ENCODE measurements around the gene SLC2A3. TPM values are rescaled to one million over a fixed set of nuclear protein-coding genes. Genes with fewer than 3 reads are reported as not detected.

SLC2A3 gene
- total and polyA plus RNA-seq, 9 of the 15 experiments (the other 6 are each of a cell fraction or from before 2014, with no cell fraction given), result 67.3 to 491 (median 104) TPM

- in situ Hi-C loops (cut with MboI), result no loop called here
- H3K27me3 ChIP-seq (ENCODE audit: control insufficient read depth in 2 of 2, insufficient read depth in 2 of 2, low read length in 2 of 2), result no peaks in the 10 kb centered on the region
- no TSS peak for BruUV-seq (replicated peaks)
- no peaks in the 10 kb centered on the region for H3K9me1 ChIP-seq (ENCODE audit: control insufficient read depth, insufficient read depth, low read length)
- TF ChIP-seq ZNF764 (CRISPR knock-in tag; IDR thresholded peaks at IDR 0.05; ENCODE audit: low read depth), result no peak
- TF ChIP-seq ELK3 (CRISPR knock-in tag; IDR thresholded peaks at IDR 0.05), result no peak
- TF ChIP-seq, protein P1, sequence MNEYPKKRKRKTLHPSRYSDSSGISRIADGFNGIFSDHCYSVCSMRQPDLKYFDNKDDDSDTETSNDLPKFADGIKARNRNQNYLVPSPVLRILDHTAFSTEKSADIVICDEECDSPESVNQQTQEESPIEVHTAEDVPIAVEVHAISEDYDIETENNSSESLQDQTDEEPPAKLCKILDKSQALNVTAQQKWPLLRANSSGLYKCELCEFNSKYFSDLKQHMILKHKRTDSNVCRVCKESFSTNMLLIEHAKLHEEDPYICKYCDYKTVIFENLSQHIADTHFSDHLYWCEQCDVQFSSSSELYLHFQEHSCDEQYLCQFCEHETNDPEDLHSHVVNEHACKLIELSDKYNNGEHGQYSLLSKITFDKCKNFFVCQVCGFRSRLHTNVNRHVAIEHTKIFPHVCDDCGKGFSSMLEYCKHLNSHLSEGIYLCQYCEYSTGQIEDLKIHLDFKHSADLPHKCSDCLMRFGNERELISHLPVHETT (CRISPR knock-in tag; conservative IDR thresholded peaks at IDR 0.05 in 1 of 2, IDR thresholded peaks at IDR 0.05 in 1 of 2), result no peak
- TF ChIP-seq, protein P2, sequence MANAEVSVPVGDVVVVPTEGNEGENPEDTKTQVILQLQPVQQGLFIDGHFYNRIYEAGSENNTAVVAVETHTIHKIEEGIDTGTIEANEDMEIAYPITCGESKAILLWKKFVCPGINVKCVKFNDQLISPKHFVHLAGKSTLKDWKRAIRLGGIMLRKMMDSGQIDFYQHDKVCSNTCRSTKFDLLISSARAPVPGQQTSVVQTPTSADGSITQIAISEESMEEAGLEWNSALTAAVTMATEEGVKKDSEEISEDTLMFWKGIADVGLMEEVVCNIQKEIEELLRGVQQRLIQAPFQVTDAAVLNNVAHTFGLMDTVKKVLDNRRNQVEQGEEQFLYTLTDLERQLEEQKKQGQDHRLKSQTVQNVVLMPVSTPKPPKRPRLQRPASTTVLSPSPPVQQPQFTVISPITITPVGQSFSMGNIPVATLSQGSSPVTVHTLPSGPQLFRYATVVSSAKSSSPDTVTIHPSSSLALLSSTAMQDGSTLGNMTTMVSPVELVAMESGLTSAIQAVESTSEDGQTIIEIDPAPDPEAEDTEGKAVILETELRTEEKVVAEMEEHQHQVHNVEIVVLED (CRISPR knock-in tag; IDR thresholded peaks at IDR 0.05), result no peak
- TF ChIP-seq ETV6 (IDR thresholded peaks at IDR 0.05; ENCODE audit: borderline replicate concordance in 1 of 2, low read depth in 2 of 2, low read length in 1 of 2), result no peak
- TF ChIP-seq ETV6 (CRISPR knock-in tag; IDR thresholded peaks at IDR 0.05; ENCODE audit: borderline replicate concordance), result no peak
- no peak for TF ChIP-seq HDAC8 (tag; IDR thresholded peaks at IDR 0.05)
- TF ChIP-seq, protein P3, sequence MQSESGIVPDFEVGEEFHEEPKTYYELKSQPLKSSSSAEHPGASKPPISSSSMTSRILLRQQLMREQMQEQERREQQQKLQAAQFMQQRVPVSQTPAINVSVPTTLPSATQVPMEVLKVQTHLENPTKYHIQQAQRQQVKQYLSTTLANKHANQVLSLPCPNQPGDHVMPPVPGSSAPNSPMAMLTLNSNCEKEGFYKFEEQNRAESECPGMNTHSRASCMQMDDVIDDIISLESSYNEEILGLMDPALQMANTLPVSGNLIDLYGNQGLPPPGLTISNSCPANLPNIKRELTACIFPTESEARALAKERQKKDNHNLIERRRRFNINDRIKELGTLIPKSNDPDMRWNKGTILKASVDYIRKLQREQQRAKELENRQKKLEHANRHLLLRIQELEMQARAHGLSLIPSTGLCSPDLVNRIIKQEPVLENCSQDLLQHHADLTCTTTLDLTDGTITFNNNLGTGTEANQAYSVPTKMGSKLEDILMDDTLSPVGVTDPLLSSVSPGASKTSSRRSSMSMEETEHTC (IDR thresholded peaks at IDR 0.05), result no peak
- H3K36me3 ChIP-seq (ENCODE audit: control insufficient read depth, insufficient read depth, low read length), result no peaks in the 10 kb centered on the region
- no peak overlapping the region for H2AFZ ChIP-seq (ENCODE audit: low read depth, low read length)
- no peak overlapping the region for H3K9ac ChIP-seq (ENCODE audit: insufficient read depth in 1 of 2, low read depth in 2 of 2, low read length in 2 of 2)
- H3K9me3 ChIP-seq (replicated peaks; ENCODE audit: control insufficient read depth, insufficient read depth, low read depth, low read length), result no peaks in the 10 kb centered on the region
- H3K4me2 ChIP-seq (ENCODE audit: insufficient read depth, low read length), result no peak overlapping the region
- no peak for ATAC-seq
- H3K79me2 ChIP-seq (ENCODE audit: control insufficient read depth, insufficient read depth, low read length), result no peaks in the 10 kb centered on the region
- H3K27ac ChIP-seq (ENCODE audit: extremely low read depth, low read depth, low read length), result no peak overlapping the region
- no peak for DNase-seq (ENCODE audit: extremely low read depth in 1 of 4, low spot score in 3 of 4)
- ChIA-PET POLR2A (no interaction called here), CTCF (ENCODE audit: low intra/inter-chr PET ratio) (no interaction called here)
- FAIRE-seq, result no peak
- peaks cover 0 to 6% of the 10 kb centered on the region in 2 experiments; a peak in 2 of 5 replicates for H3K4me1 ChIP-seq (replicated peaks in 1 of 2; ENCODE audit: control insufficient read depth in 2 of 2, insufficient read depth in 2 of 2, low read length in 2 of 2)
- no peaks in the 10 kb centered on the region for H4K20me1 ChIP-seq (replicated peaks; ENCODE audit: control insufficient read depth, insufficient read depth, low read length)
- WGBS (ENCODE audit: insufficient coverage, low coverage, missing lambda C conversion rate), result 46% methylated on average over 7 of the region's 8 CpGs
- intact Hi-C loops (cut with micrococcal nuclease), result no loop called here
- H3K4me3 ChIP-seq, result no peak overlapping the region
Measured at GRCh38 chr12:7877420-7877819, 58.6 kb downstream of the SLC2A3 start.

All from K562 (cell line).